ENCODE results near the gene HSD3B1. TPM values are rescaled to one million over a fixed set of nuclear protein-coding genes. Genes with fewer than 3 reads are reported as not detected.

The HSD3B1 gene
- not detected for polyA plus RNA-seq
- long read RNA-seq, donor 1, partial matches to known transcripts = 0 of 2 reads
- long read RNA-seq, donor 1, other reads (novel, unspliced or antisense) = 0 of 2 reads
- long read RNA-seq, donor 2, partial matches to known transcripts = 0 of 3 reads
- long read RNA-seq, donor 2, other reads (novel, unspliced or antisense) = 0 of 3 reads
- long read RNA-seq, donor 3 = 0 reads
- long read RNA-seq, donor 4 = 0 reads
- long read RNA-seq, donor 5 = 0 reads
- long read RNA-seq, donor 6, partial matches to known transcripts = 0 of 5 reads
- long read RNA-seq, donor 6, other reads (novel, unspliced or antisense) = 0 of 5 reads
- long read RNA-seq, donor 7 = 0 reads
- long read RNA-seq, donor 8 = 0 reads
- long read RNA-seq, donor 9, partial matches to known transcripts = 0 of 1 reads
- long read RNA-seq, donor 9, other reads (novel, unspliced or antisense) = 0 of 1 reads
- long read RNA-seq, donor 10 = 0 reads
- long read RNA-seq, donor 11, partial matches to known transcripts = 0 of 3 reads
- long read RNA-seq, donor 11, other reads (novel, unspliced or antisense) = 0 of 3 reads

- H3K9me3 ChIP-seq (ENCODE audit: control insufficient read depth, low read depth, low read length) = no peaks in the 10 kb centered on the region
- no peaks in the 10 kb centered on the region for H3K27me3 ChIP-seq (ENCODE audit: control insufficient read depth, insufficient read depth, low read length)
- no peaks in the 10 kb centered on the region for H3K4me1 ChIP-seq (ENCODE audit: control insufficient read depth, insufficient read depth, low read length)
- DNase-seq = no peak
- H3K36me3 ChIP-seq (ENCODE audit: control insufficient read depth, insufficient read depth, low read length) = no peaks in the 10 kb centered on the region
- H3K4me3 ChIP-seq (ENCODE audit: low read length) = no peak within 1 kb of the TSS
- WGBS (ENCODE audit: insufficient coverage, low lambda C conversion rate) = 67% methylated on average over 1 of the region's 1 CpG
- no peak within 1 kb of the TSS for H3K27ac ChIP-seq (ENCODE audit: low read length)
These were observed at the start of gene HSD3B1 for GRCh38 chr1:119506941-119507340. Gene HSD3B1, plus strand, starts transcription at chr1:119507210. Its CDS starts 267 bp downstream, at chr1:119507477.

- H3K4me3 ChIP-seq (ENCODE audit: low read length) = no peak overlapping the region
- H3K9me3 ChIP-seq (ENCODE audit: control insufficient read depth, low read depth, low read length) = no peaks in the 10 kb centered on the region
- no peaks in the 10 kb centered on the region for H3K27me3 ChIP-seq (ENCODE audit: control insufficient read depth, insufficient read depth, low read length)
- no peaks in the 10 kb centered on the region for H3K36me3 ChIP-seq (ENCODE audit: control insufficient read depth, insufficient read depth, low read length)
- no peak overlapping the region for H3K27ac ChIP-seq (ENCODE audit: low read length)
- WGBS (ENCODE audit: insufficient coverage, low lambda C conversion rate) = no CpG with 5 or more reads among the region's 2 CpGs
- DNase-seq = no peak
- H3K4me1 ChIP-seq (ENCODE audit: control insufficient read depth, insufficient read depth, low read length) = peaks cover 22% of the 10 kb centered on the region
These were observed 44.0 kb upstream of the HSD3B1 start for GRCh38 chr1:119462964-119463363.

- 82% methylated on average over 2 of the region's 2 CpGs for WGBS (ENCODE audit: insufficient coverage, low lambda C conversion rate)
These were observed 43.4 kb upstream of the HSD3B1 start for GRCh38 chr1:119463569-119463968.

GRCh38 chr1:119466445-119466844 is 40.6 kb upstream of the HSD3B1 start:
- DNase-seq = peak; percentile 44 to 77
- 80% methylated on average over 1 of the region's 2 CpGs for WGBS (ENCODE audit: insufficient coverage, low lambda C conversion rate)
- Histone ChIP-seq H3K27ac (ENCODE audit: low read length) (peak overlapping the region; percentile 88), H3K4me3 (ENCODE audit: low read length) (no peak overlapping the region), H3K27me3 (ENCODE audit: control insufficient read depth, insufficient read depth, low read length) (no peaks in the 10 kb centered on the region), H3K9me3 (ENCODE audit: control insufficient read depth, low read depth, low read length) (no peaks in the 10 kb centered on the region), H3K36me3 (ENCODE audit: control insufficient read depth, insufficient read depth, low read length) (no peaks in the 10 kb centered on the region), H3K4me1 (ENCODE audit: control insufficient read depth, insufficient read depth, low read length) (peaks cover 36% of the 10 kb centered on the region)

More at GRCh38 chr1:119463569-119463968, 43.4 kb upstream of the HSD3B1 start:
- no peaks in the 10 kb centered on the region for H3K9me3 ChIP-seq (ENCODE audit: control insufficient read depth, low read depth, low read length)
- no peak for DNase-seq
- no peak overlapping the region for H3K4me3 ChIP-seq (ENCODE audit: low read length)
- H3K27ac ChIP-seq (ENCODE audit: low read length) = no peak overlapping the region
- H3K27me3 ChIP-seq (ENCODE audit: control insufficient read depth, insufficient read depth, low read length) = no peaks in the 10 kb centered on the region
- H3K36me3 ChIP-seq (ENCODE audit: control insufficient read depth, insufficient read depth, low read length) = no peaks in the 10 kb centered on the region
- H3K4me1 ChIP-seq (ENCODE audit: control insufficient read depth, insufficient read depth, low read length) = peaks cover 27% of the 10 kb centered on the region

GRCh38 chr1:119467219-119467618 is 39.8 kb upstream of the HSD3B1 start:
- WGBS (ENCODE audit: insufficient coverage, low lambda C conversion rate) = no CpG with 5 or more reads among the region's 1 CpG
- H3K36me3 ChIP-seq (ENCODE audit: control insufficient read depth, insufficient read depth, low read length) = no peaks in the 10 kb centered on the region
- no peak for DNase-seq
- H3K4me3 ChIP-seq (ENCODE audit: low read length) = no peak overlapping the region
- peak overlapping the region; percentile 88 for H3K27ac ChIP-seq (ENCODE audit: low read length)
- no peaks in the 10 kb centered on the region for H3K27me3 ChIP-seq (ENCODE audit: control insufficient read depth, insufficient read depth, low read length)
- no peaks in the 10 kb centered on the region for H3K9me3 ChIP-seq (ENCODE audit: control insufficient read depth, low read depth, low read length)
- H3K4me1 ChIP-seq (ENCODE audit: control insufficient read depth, insufficient read depth, low read length) = peaks cover 36% of the 10 kb centered on the region

- peak overlapping the region; percentile 88 for H3K27ac ChIP-seq (ENCODE audit: low read length)
- H3K9me3 ChIP-seq (ENCODE audit: control insufficient read depth, low read depth, low read length) = no peaks in the 10 kb centered on the region
- H3K27me3 ChIP-seq (ENCODE audit: control insufficient read depth, insufficient read depth, low read length) = no peaks in the 10 kb centered on the region
- peak; percentile 55 to 74 for DNase-seq
- no peak overlapping the region for H3K4me3 ChIP-seq (ENCODE audit: low read length)
- peaks cover 41% of the 10 kb centered on the region for H3K4me1 ChIP-seq (ENCODE audit: control insufficient read depth, insufficient read depth, low read length)
- 77% methylated on average over 1 of the region's 4 CpGs for WGBS (ENCODE audit: insufficient coverage, low lambda C conversion rate)
- no peaks in the 10 kb centered on the region for H3K36me3 ChIP-seq (ENCODE audit: control insufficient read depth, insufficient read depth, low read length)
These were observed 38.9 kb upstream of the HSD3B1 start for GRCh38 chr1:119467857-119468668.

- Histone ChIP-seq H3K4me1 (ENCODE audit: control insufficient read depth, insufficient read depth, low read length) (peaks cover 41% of the 10 kb centered on the region), H3K27ac (ENCODE audit: low read length) (peak overlapping the region; percentile 73), H3K36me3 (ENCODE audit: control insufficient read depth, insufficient read depth, low read length) (no peaks in the 10 kb centered on the region), H3K9me3 (ENCODE audit: control insufficient read depth, low read depth, low read length) (no peaks in the 10 kb centered on the region), H3K4me3 (ENCODE audit: low read length) (no peak overlapping the region), H3K27me3 (ENCODE audit: control insufficient read depth, insufficient read depth, low read length) (no peaks in the 10 kb centered on the region)
- WGBS (ENCODE audit: insufficient coverage, low lambda C conversion rate) = 100% methylated on average over 1 of the region's 1 CpG
- no peak for DNase-seq
These were observed 37.3 kb upstream of the HSD3B1 start for GRCh38 chr1:119469741-119470140.

GRCh38 chr1:119470377-119470776 is 36.6 kb upstream of the HSD3B1 start:
- Histone ChIP-seq H3K4me1 (ENCODE audit: control insufficient read depth, insufficient read depth, low read length) (peaks cover 41% of the 10 kb centered on the region), H3K4me3 (ENCODE audit: low read length) (no peak overlapping the region), H3K36me3 (ENCODE audit: control insufficient read depth, insufficient read depth, low read length) (no peaks in the 10 kb centered on the region), H3K9me3 (ENCODE audit: control insufficient read depth, low read depth, low read length) (no peaks in the 10 kb centered on the region), H3K27me3 (ENCODE audit: control insufficient read depth, insufficient read depth, low read length) (no peaks in the 10 kb centered on the region), H3K27ac (ENCODE audit: low read length) (no peak overlapping the region)
- DNase-seq = no peak
- no CpG with 5 or more reads among the region's 3 CpGs for WGBS (ENCODE audit: insufficient coverage, low lambda C conversion rate)

GRCh38 chr1:119470958-119471357 is 36.1 kb upstream of the HSD3B1 start:
- no peak overlapping the region for H3K27ac ChIP-seq (ENCODE audit: low read length)
- no peak for DNase-seq
- no peaks in the 10 kb centered on the region for H3K27me3 ChIP-seq (ENCODE audit: control insufficient read depth, insufficient read depth, low read length)
- no CpG with 5 or more reads among the region's 7 CpGs for WGBS (ENCODE audit: insufficient coverage, low lambda C conversion rate)
- H3K4me3 ChIP-seq (ENCODE audit: low read length) = no peak overlapping the region
- peaks cover 40% of the 10 kb centered on the region for H3K4me1 ChIP-seq (ENCODE audit: control insufficient read depth, insufficient read depth, low read length)
- H3K36me3 ChIP-seq (ENCODE audit: control insufficient read depth, insufficient read depth, low read length) = no peaks in the 10 kb centered on the region
- H3K9me3 ChIP-seq (ENCODE audit: control insufficient read depth, low read depth, low read length) = no peaks in the 10 kb centered on the region

- Histone ChIP-seq H3K27ac (ENCODE audit: low read length) (no peak overlapping the region), H3K27me3 (ENCODE audit: control insufficient read depth, insufficient read depth, low read length) (no peaks in the 10 kb centered on the region), H3K4me3 (ENCODE audit: low read length) (no peak overlapping the region), H3K9me3 (ENCODE audit: control insufficient read depth, low read depth, low read length) (no peaks in the 10 kb centered on the region), H3K36me3 (ENCODE audit: control insufficient read depth, insufficient read depth, low read length) (no peaks in the 10 kb centered on the region), H3K4me1 (ENCODE audit: control insufficient read depth, insufficient read depth, low read length) (peaks cover 37% of the 10 kb centered on the region)
- DNase-seq = no peak
- WGBS (ENCODE audit: insufficient coverage, low lambda C conversion rate) = no CpG with 5 or more reads among the region's 5 CpGs
These were observed 35.4 kb upstream of the HSD3B1 start for GRCh38 chr1:119471566-119471965.
